ENCODE results near the gene SLCO1B1.

- TF ChIP-seq, protein P1, sequence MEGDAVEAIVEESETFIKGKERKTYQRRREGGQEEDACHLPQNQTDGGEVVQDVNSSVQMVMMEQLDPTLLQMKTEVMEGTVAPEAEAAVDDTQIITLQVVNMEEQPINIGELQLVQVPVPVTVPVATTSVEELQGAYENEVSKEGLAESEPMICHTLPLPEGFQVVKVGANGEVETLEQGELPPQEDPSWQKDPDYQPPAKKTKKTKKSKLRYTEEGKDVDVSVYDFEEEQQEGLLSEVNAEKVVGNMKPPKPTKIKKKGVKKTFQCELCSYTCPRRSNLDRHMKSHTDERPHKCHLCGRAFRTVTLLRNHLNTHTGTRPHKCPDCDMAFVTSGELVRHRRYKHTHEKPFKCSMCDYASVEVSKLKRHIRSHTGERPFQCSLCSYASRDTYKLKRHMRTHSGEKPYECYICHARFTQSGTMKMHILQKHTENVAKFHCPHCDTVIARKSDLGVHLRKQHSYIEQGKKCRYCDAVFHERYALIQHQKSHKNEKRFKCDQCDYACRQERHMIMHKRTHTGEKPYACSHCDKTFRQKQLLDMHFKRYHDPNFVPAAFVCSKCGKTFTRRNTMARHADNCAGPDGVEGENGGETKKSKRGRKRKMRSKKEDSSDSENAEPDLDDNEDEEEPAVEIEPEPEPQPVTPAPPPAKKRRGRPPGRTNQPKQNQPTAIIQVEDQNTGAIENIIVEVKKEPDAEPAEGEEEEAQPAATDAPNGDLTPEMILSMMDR (conservative IDR thresholded peaks at IDR 0.05; ENCODE audit: low read length), result no peak
- no peak for TF ChIP-seq EZH2phosphoT487 (IDR thresholded peaks at IDR 0.05; ENCODE audit: borderline replicate concordance, low read depth, low read length)
Observed at GRCh38 chr12:21221778-21222177, 90.8 kb downstream of the SLCO1B1 start.
